Esophagus muscularis mucosa (tissue), 4 donors: Measurements from ENCODE around the gene COL2A1. TPM values are rescaled to one million over a fixed set of nuclear protein-coding genes. Genes with fewer than 3 reads are reported as not detected.

Experiments
- DNase-seq: peaks from one replicate; pipeline ENCODE4 v3.0.0-alpha.2; 2017; ENCODE audit errors: extremely low spot score
- H3K27ac ChIP-seq, 4 donors: fragments of 200-600 bp; sonication (generic); replicated peaks in 1 of 4; 1 replicate in 3 of 4; 2 replicates in 1 of 4; pipeline ENCODE4 v1.5.1; 2016 to 2019; ENCODE audit warnings: mild to moderate bottlenecking in 1 of 4
- H3K27me3 ChIP-seq, 4 donors: fragments of 200-600 bp; sonication (generic); one replicate each; pipeline versions ENCODE4 v1.5.1 to v1.6.0; 2016 to 2019
- H3K36me3 ChIP-seq, 4 donors: fragments of 200-600 bp; sonication (generic); one replicate each; pipeline ENCODE4 v1.5.1; 2016 to 2019
- H3K4me1 ChIP-seq, 4 donors: fragments of 200-600 bp; sonication (generic); one replicate each; pipeline ENCODE4 v1.5.1; 2016 to 2019
- H3K4me3 ChIP-seq, 4 donors: fragments of 200-600 bp; sonication (generic); 1 replicate in 2 of 4; 2 replicates in 2 of 4; pipeline ENCODE4 v1.5.1; 2016 to 2019; ENCODE audit warnings: mild to moderate bottlenecking in 4 of 4, moderate library complexity in 1 of 4
- H3K9me3 ChIP-seq, 4 donors: fragments of 200-600 bp; sonication (generic); 1 replicate in 3 of 4; 2 replicates in 1 of 4; pipeline ENCODE4 v1.5.1; 2016 to 2019
- EP300 ChIP-seq: sonication (generic); formaldehyde crosslinking; IDR thresholded peaks from one replicate; pipeline ENCODE4 v1.6.1; 2017; ENCODE audit warnings: antibody characterized with exemption
- POLR2A ChIP-seq: fragments of 450-650 bp; IDR thresholded peaks from one replicate; pipeline ENCODE4 v1.6.1; 2017; ENCODE audit warnings: antibody characterized with exemption, moderate library complexity, mild to moderate bottlenecking, low read depth
- POLR2AphosphoS5 ChIP-seq, 2 donors: sonication (generic); formaldehyde crosslinking; IDR thresholded peaks; one replicate each; pipeline ENCODE4 v1.6.1; 2017; ENCODE audit warnings: antibody characterized with exemption in 2 of 2
- WGBS: methylation state at CpG from one replicate; pipeline ENCODE4 v1.1.5; 2018; 5-methylcytosine and 5-hydroxymethylcytosine counted together
- intact Hi-C: fragments of 100-400 bp; cut with DNase I; formaldehyde crosslinking; loops from one replicate; pipeline ENCODE4 v1.15.1; 2023
- total RNA-seq, 4 donors: library from RNA; depleted of rRNA; stranded (reverse); fragments of >200 nt; gene quantifications; one replicate each; pipeline versions ENCODE4 v1.1.0 to v1.2.1, GENCODE V29; 2016
- TF ChIP-seq, protein P1 (sequence below), 3 experiments: fragments of 200-600 bp in 2 of 3; fragments of 450-650 bp in 1 of 3; sonication (generic) in 2 of 3; IDR thresholded peaks; one replicate each; pipeline ENCODE4 v1.5.1; 2017 to 2019; ENCODE audit warnings: antibody characterized with exemption in 3 of 3, mild to moderate bottlenecking in 2 of 3, moderate library complexity in 1 of 3

COL2A1 gene
- total RNA-seq, 4 donors from 2014 or later = not detected

DNA sequence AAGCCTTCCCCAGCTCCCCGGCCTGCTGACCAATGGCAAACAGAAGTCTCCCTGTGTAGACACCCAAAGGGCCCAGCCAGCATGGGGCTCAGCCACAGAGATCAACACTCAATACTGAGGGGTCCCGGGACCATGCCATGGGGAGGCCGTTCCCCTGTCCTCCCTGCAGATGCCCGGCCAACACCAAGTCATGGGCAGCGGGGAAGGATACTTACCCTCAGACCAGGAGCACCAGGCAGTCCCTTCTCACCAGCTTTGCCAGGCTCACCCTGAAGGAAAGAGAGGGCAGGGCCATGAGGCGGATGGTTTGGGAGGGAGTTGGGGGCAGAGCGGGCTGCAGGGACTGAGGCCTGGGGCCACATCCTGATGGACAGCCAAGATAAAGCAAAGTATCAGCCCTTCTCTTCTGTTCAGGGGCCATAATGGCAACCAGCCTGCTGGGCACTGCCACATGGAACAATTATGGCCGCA, 19.9 kb downstream of the COL2A1 start:
- intact Hi-C loops = no loop called here
- H3K9me3 ChIP-seq = no peaks in the 10 kb centered on the region
- no peaks in the 10 kb centered on the region for H3K27me3 ChIP-seq
- WGBS = 94% methylated on average over 5 of the region's 8 CpGs
- DNase-seq = no peak
- H3K4me3 ChIP-seq = no peak overlapping the region
- TF ChIP-seq POLR2AphosphoS5 (IDR thresholded peaks at IDR 0.05) (no peak), EP300 (no peak), POLR2A (no peak)
- TF ChIP-seq, protein P1, sequence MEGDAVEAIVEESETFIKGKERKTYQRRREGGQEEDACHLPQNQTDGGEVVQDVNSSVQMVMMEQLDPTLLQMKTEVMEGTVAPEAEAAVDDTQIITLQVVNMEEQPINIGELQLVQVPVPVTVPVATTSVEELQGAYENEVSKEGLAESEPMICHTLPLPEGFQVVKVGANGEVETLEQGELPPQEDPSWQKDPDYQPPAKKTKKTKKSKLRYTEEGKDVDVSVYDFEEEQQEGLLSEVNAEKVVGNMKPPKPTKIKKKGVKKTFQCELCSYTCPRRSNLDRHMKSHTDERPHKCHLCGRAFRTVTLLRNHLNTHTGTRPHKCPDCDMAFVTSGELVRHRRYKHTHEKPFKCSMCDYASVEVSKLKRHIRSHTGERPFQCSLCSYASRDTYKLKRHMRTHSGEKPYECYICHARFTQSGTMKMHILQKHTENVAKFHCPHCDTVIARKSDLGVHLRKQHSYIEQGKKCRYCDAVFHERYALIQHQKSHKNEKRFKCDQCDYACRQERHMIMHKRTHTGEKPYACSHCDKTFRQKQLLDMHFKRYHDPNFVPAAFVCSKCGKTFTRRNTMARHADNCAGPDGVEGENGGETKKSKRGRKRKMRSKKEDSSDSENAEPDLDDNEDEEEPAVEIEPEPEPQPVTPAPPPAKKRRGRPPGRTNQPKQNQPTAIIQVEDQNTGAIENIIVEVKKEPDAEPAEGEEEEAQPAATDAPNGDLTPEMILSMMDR (IDR thresholded peaks at IDR 0.05) = no peak
- H3K4me1 ChIP-seq = peaks cover 0 to 5% (median 0%) of the 10 kb centered on the region in 4 donors
- no peaks in the 10 kb centered on the region for H3K36me3 ChIP-seq
- H3K27ac ChIP-seq = no peak overlapping the region

DNA sequence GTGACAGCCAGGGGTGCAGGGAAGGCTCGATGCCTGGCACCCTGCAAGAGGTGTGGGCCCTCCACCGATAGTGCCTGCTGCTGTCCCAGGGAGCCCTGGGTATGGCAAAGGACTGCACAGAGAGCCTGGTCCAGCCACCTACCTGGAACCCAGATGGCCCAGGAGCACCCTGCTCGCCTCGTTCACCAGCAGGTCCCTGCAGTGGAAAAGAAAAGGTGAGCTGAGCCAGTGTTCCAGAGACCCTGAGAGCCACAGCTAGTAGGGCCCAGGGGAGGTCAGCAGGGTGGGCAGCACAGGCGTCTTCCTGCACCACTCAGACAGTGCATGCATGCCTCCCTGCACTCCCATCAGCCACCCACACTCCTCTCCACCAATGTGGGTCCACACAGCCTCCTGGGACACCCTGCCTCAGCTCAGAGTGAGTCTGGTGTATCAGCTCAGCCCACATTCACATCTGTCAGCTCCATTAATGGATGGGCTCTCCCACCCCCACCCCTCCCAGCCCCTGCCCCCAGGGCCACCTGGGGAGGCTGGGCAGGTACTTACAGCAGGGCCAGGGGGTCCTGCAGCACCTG, 20.6 kb downstream of the COL2A1 start:
- Histone ChIP-seq H3K4me3 (no peak overlapping the region), H3K36me3 (no peaks in the 10 kb centered on the region), H3K9me3 (no peaks in the 10 kb centered on the region), H3K27ac (no peak overlapping the region), H3K27me3 (no peaks in the 10 kb centered on the region), H3K4me1 (peaks cover 0 to 5% (median 0%) of the 10 kb centered on the region in 4 donors)
- 98% methylated on average over 4 of the region's 5 CpGs for WGBS
- TF ChIP-seq, protein P1 (IDR thresholded peaks at IDR 0.05) = no peak
- no peak for TF ChIP-seq EP300
- TF ChIP-seq POLR2A = no peak
- no peak for TF ChIP-seq POLR2AphosphoS5 (IDR thresholded peaks at IDR 0.05)
- DNase-seq = no peak
- intact Hi-C loops = no loop called here

DNA sequence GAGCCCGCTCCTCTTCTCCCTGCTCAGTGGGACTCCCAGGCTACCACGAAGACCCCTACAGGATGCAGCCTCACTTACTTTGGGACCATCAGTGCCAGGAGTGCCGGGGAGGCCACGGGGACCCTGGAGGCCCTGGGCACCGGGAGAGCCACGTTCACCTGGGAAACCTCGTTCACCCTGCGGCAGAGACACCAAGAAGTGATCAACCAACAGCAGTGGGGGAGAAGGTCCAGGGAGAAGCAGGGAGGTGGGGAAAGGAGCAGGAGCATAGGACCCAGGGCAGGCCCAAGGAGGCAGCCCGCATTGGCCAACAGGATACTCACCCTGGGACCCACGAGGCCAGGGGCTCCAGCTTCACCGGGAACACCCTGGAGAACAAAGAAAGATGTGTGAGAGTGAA, 21.5 kb downstream of the COL2A1 start:
- H3K9me3 ChIP-seq = no peaks in the 10 kb centered on the region
- intact Hi-C loops = no loop called here
- H3K4me1 ChIP-seq = no peaks in the 10 kb centered on the region
- no peak for DNase-seq
- no peak for TF ChIP-seq POLR2AphosphoS5 (IDR thresholded peaks at IDR 0.05)
- TF ChIP-seq, protein P1 (IDR thresholded peaks at IDR 0.05) = no peak
- no peak for TF ChIP-seq EP300
- no peak for TF ChIP-seq POLR2A
- no peak overlapping the region for H3K27ac ChIP-seq
- no peaks in the 10 kb centered on the region for H3K27me3 ChIP-seq
- no peaks in the 10 kb centered on the region for H3K36me3 ChIP-seq
- WGBS = 91% methylated on average over 11 of the region's 11 CpGs
- H3K4me3 ChIP-seq = no peak overlapping the region

DNA sequence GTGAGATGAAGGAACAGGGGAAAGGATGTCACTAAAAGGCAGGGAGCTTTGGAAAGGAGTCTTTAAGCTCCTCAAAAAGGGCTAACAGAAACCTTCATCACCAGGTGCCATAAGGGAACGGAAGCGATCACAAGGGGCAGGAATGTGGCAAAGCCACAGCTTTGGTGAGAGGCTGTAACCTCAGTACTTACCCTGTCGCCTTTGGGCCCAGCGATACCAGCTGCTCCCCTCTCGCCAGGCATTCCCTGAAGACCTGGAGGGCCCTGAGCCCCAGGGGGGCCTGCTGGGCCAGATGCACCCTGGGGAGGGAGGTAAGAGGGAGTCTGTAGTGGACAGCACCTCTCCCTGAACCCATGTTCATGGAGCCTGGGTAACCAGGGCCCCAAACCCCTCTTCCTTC, 22.0 kb downstream of the COL2A1 start:
- intact Hi-C loops = no loop called here
- no peaks in the 10 kb centered on the region for H3K36me3 ChIP-seq
- H3K27me3 ChIP-seq = no peaks in the 10 kb centered on the region
- no peak for DNase-seq
- H3K27ac ChIP-seq = no peak overlapping the region
- 93% methylated on average over 5 of the region's 5 CpGs for WGBS
- H3K9me3 ChIP-seq = no peaks in the 10 kb centered on the region
- no peak overlapping the region for H3K4me3 ChIP-seq
- TF ChIP-seq EP300 (no peak), POLR2A (no peak), POLR2AphosphoS5 (IDR thresholded peaks at IDR 0.05) (no peak)
- TF ChIP-seq, protein P1 (IDR thresholded peaks at IDR 0.05) = no peak
- H3K4me1 ChIP-seq = no peaks in the 10 kb centered on the region
